Liver (tissue), 9 donors: ENCODE measurements around the gene GPR55. TPM values are rescaled to one million over a fixed set of nuclear protein-coding genes. Genes with fewer than 3 reads are reported as not detected.

Experiments used
- DNase-seq: peaks from one replicate; pipeline ENCODE4 v3.0.0-alpha.2; 2017; ENCODE audit warnings: low spot score
- H3K27ac ChIP-seq, 2 donors: one replicate each; pipeline ENCODE4 v1.7.0; 2013; ENCODE audit warnings: inconsistent platforms in 2 of 2, low read length in 2 of 2, control low read depth in 1 of 2, low read depth in 1 of 2, mild to moderate bottlenecking in 1 of 2
- H3K27me3 ChIP-seq, 4 donors: one replicate each; pipeline versions ENCODE4 v1.6.1 to v1.7.0; 2013; ENCODE audit warnings: low read length in 3 of 4, inconsistent platforms in 1 of 4, mild to moderate bottlenecking in 1 of 4, moderate library complexity in 1 of 4; ENCODE audit not compliant: control insufficient read depth in 4 of 4, insufficient read depth in 4 of 4
- H3K36me3 ChIP-seq, 4 donors: one replicate each; pipeline versions ENCODE4 v1.6.1 to v1.7.0; 2013; ENCODE audit warnings: low read length in 3 of 4, mild to moderate bottlenecking in 3 of 4, low read depth in 1 of 4, moderate library complexity in 1 of 4; ENCODE audit not compliant: control insufficient read depth in 4 of 4, insufficient read depth in 3 of 4
- H3K4me1 ChIP-seq, 4 donors: one replicate each; pipeline versions ENCODE4 v1.6.1 to v1.7.0; 2013; ENCODE audit warnings: low read length in 3 of 4, mild to moderate bottlenecking in 3 of 4, moderate library complexity in 1 of 4; ENCODE audit not compliant: control insufficient read depth in 4 of 4, insufficient read depth in 4 of 4
- H3K4me3 ChIP-seq, 3 donors: one replicate each; pipeline versions ENCODE4 v1.6.1 to v1.7.0; 2013; ENCODE audit warnings: low read length in 3 of 3, control low read depth in 1 of 3, low read depth in 1 of 3, mild to moderate bottlenecking in 1 of 3
- H3K9ac ChIP-seq, 2 donors: one replicate each; pipeline ENCODE4 v1.7.0; 2013; ENCODE audit warnings: low read length in 2 of 2, mild to moderate bottlenecking in 2 of 2, moderate library complexity in 2 of 2, control low read depth in 1 of 2, low read depth in 1 of 2
- H3K9me3 ChIP-seq, 4 donors: one replicate each; pipeline versions ENCODE4 v1.6.1 to v1.7.0; 2013; ENCODE audit warnings: low read length in 3 of 4; ENCODE audit not compliant: control insufficient read depth in 4 of 4
- EGR1 ChIP-seq, 2 donors: IDR thresholded peaks; 2 replicates each; pipeline ENCODE4 v1.6.1; 2016 to 2018; ENCODE audit warnings: antibody characterized with exemption in 2 of 2, low read depth in 2 of 2
- FOXA1 ChIP-seq: IDR thresholded peaks from 2 replicates; pipeline ENCODE4 v1.6.1; 2016; ENCODE audit warnings: antibody characterized with exemption
- FOXA2 ChIP-seq: IDR thresholded peaks from 2 replicates; pipeline ENCODE4 v1.6.1; 2016; ENCODE audit warnings: antibody characterized with exemption
- GABPA ChIP-seq, 2 donors: IDR thresholded peaks in 1 of 2; conservative IDR thresholded peaks in 1 of 2; 2 replicates each; pipeline ENCODE4 v1.6.1; 2016; ENCODE audit warnings: antibody characterized with exemption in 2 of 2, mild to moderate bottlenecking in 1 of 2, moderate library complexity in 1 of 2
- HNF4A ChIP-seq, 2 donors: conservative IDR thresholded peaks; 2 replicates each; pipeline ENCODE4 v1.6.1; 2016; ENCODE audit warnings: antibody characterized with exemption in 2 of 2, mild to moderate bottlenecking in 2 of 2
- HNF4G ChIP-seq: IDR thresholded peaks from 2 replicates; pipeline ENCODE4 v1.6.1; 2016; ENCODE audit warnings: antibody characterized with exemption
- JUND ChIP-seq, 2 donors: IDR thresholded peaks; 2 replicates each; pipeline ENCODE4 v1.6.1; 2016; ENCODE audit warnings: antibody characterized with exemption in 2 of 2
- NR2F2 ChIP-seq: IDR thresholded peaks from 2 replicates; pipeline ENCODE4 v1.6.1; 2016; ENCODE audit warnings: antibody characterized with exemption
- RAD21 ChIP-seq, 2 donors: IDR thresholded peaks; 2 replicates each; pipeline ENCODE4 v1.6.1; 2016; ENCODE audit warnings: antibody characterized with exemption in 2 of 2, mild to moderate bottlenecking in 2 of 2
- RXRA ChIP-seq, 2 donors: IDR thresholded peaks; 2 replicates each; pipeline ENCODE4 v1.6.1; 2017 to 2018; ENCODE audit warnings: antibody characterized with exemption in 2 of 2, mild to moderate bottlenecking in 1 of 2
- SP1 ChIP-seq: IDR thresholded peaks from 2 replicates; pipeline ENCODE4 v1.6.1; 2018; ENCODE audit warnings: antibody characterized with exemption, mild to moderate bottlenecking
- TAF1 ChIP-seq: conservative IDR thresholded peaks from 2 replicates; pipeline ENCODE4 v1.6.1; 2016; ENCODE audit warnings: antibody characterized with exemption, mild to moderate bottlenecking
- YY1 ChIP-seq: IDR thresholded peaks from 2 replicates; pipeline ENCODE4 v1.6.1; 2016; ENCODE audit warnings: antibody characterized with exemption, mild to moderate bottlenecking
- WGBS: extraction: QIAGEN DNeasy Blood & Tissue Kit; methylation state at CpG from one replicate; pipeline ENCODE4 v1.1.7; 2013; 5-methylcytosine and 5-hydroxymethylcytosine counted together
- polyA plus RNA-seq, 2 donors: library from polyadenylated mRNA; stranded (reverse) in 1 of 2; unstranded in 1 of 2; fragments of 200-250 nt in 1 of 2; fragments of >200 nt in 1 of 2; fragmentation: Nextera tagmentation in 1 of 2; extraction: Ambion mirVana in 1 of 2; gene quantifications; one replicate each; pipeline versions ENCODE4 v1.2.1 to v1.2.3, GENCODE V29; 2013 to 2015
- total RNA-seq, 2 donors: library from RNA; depleted of rRNA; stranded (reverse); fragments of >200 nt; gene quantifications; one replicate each; pipeline ENCODE4 v1.2.3, GENCODE V29; 2014
- TF ChIP-seq, protein P1 (sequence below): IDR thresholded peaks from 2 replicates; pipeline ENCODE4 v1.6.1; 2016; ENCODE audit warnings: antibody characterized with exemption, mild to moderate bottlenecking
- TF ChIP-seq, protein P2 (sequence below): IDR thresholded peaks from 2 replicates; pipeline ENCODE4 v1.6.1; 2016; ENCODE audit warnings: antibody characterized with exemption
- TF ChIP-seq, protein P3 (sequence below): IDR thresholded peaks from 2 replicates; pipeline ENCODE4 v1.6.1; 2016; ENCODE audit warnings: antibody characterized with exemption
- TF ChIP-seq, protein P4 (sequence below): fragments of 150-350 bp; IDR thresholded peaks from 2 replicates; pipeline ENCODE4 v1.5.1; 2017; ENCODE audit warnings: improper control_type of control experiment, low read depth, low read length; ENCODE audit not compliant: missing input control
- TF ChIP-seq, protein P5 (sequence below): IDR thresholded peaks from 2 replicates; pipeline ENCODE4 v1.6.1; 2016; ENCODE audit warnings: antibody characterized with exemption
- donor health status: healthy.
- donor health status: healthy.
- donor health status: healthy.
- donor health status: healthy.
- donor health status: healthy.

The GPR55 gene
- total and polyA plus RNA-seq, 4 donors: 0.05 to 0.17 (median 0.10) TPM; not detected in 1

DNA sequence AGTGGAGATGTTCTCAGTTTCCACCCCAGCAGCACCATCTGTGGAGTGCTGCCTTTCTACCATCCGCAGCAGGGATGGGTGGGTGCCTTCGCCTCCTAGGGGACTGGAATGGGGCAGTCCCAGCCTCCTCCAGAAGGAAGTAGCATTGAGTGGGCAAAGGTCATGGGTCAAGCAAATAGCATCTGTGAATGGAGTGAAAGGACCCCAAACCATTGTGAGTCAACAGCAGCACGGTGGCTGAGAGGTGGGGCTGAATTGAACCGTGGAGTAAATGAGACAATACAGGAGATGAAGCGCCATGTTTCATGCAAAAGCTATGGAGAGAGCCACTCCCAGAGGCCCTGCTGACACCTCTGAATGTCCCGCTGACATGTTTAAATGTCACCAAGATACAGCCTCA, 9.7 kb downstream of the GPR55 start:
- Histone ChIP-seq H3K9me3 (no peaks in the 10 kb centered on the region), H3K27me3 (no peaks in the 10 kb centered on the region), H3K4me3 (no peak overlapping the region), H3K9ac (no peak overlapping the region), H3K27ac (no peak overlapping the region), H3K36me3 (no peaks in the 10 kb centered on the region), H3K4me1 (no peaks in the 10 kb centered on the region)
- no peak for DNase-seq
- WGBS: 69% methylated on average over 6 of the region's 6 CpGs
- TF ChIP-seq NR2F2 (no peak), RAD21 (IDR thresholded peaks at IDR 0.05) (no peak), RXRA (IDR thresholded peaks at IDR 0.05) (no peak), JUND (IDR thresholded peaks at IDR 0.05) (no peak)
- TF ChIP-seq, protein P1, sequence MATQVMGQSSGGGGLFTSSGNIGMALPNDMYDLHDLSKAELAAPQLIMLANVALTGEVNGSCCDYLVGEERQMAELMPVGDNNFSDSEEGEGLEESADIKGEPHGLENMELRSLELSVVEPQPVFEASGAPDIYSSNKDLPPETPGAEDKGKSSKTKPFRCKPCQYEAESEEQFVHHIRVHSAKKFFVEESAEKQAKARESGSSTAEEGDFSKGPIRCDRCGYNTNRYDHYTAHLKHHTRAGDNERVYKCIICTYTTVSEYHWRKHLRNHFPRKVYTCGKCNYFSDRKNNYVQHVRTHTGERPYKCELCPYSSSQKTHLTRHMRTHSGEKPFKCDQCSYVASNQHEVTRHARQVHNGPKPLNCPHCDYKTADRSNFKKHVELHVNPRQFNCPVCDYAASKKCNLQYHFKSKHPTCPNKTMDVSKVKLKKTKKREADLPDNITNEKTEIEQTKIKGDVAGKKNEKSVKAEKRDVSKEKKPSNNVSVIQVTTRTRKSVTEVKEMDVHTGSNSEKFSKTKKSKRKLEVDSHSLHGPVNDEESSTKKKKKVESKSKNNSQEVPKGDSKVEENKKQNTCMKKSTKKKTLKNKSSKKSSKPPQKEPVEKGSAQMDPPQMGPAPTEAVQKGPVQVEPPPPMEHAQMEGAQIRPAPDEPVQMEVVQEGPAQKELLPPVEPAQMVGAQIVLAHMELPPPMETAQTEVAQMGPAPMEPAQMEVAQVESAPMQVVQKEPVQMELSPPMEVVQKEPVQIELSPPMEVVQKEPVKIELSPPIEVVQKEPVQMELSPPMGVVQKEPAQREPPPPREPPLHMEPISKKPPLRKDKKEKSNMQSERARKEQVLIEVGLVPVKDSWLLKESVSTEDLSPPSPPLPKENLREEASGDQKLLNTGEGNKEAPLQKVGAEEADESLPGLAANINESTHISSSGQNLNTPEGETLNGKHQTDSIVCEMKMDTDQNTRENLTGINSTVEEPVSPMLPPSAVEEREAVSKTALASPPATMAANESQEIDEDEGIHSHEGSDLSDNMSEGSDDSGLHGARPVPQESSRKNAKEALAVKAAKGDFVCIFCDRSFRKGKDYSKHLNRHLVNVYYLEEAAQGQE: no peak
- TF ChIP-seq, protein P2, sequence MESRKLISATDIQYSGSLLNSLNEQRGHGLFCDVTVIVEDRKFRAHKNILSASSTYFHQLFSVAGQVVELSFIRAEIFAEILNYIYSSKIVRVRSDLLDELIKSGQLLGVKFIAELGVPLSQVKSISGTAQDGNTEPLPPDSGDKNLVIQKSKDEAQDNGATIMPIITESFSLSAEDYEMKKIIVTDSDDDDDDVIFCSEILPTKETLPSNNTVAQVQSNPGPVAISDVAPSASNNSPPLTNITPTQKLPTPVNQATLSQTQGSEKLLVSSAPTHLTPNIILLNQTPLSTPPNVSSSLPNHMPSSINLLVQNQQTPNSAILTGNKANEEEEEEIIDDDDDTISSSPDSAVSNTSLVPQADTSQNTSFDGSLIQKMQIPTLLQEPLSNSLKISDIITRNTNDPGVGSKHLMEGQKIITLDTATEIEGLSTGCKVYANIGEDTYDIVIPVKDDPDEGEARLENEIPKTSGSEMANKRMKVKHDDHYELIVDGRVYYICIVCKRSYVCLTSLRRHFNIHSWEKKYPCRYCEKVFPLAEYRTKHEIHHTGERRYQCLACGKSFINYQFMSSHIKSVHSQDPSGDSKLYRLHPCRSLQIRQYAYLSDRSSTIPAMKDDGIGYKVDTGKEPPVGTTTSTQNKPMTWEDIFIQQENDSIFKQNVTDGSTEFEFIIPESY: no peak

DNA sequence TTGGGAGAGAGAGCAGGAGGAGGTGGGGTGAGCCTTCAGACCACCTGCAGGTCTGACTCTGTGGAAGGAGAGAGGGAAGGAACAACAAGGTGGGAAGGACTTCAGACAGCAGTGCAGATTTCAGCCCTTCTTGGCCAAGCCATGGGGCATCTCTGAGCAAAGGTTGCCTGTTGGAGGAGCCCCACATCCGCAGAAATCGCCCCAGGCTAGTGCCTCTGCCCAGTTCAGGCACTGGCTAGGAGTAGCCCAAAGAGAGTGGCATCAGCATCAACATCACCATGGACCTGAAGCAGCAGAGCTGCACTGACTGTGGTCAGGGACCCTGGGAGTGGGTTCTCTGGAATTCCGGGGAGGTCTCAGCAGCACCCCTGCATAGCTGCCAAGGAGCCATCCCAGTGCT, 10.2 kb downstream of the GPR55 start:
- no peaks in the 10 kb centered on the region for H3K36me3 ChIP-seq
- no peak overlapping the region for H3K9ac ChIP-seq
- H3K27ac ChIP-seq: no peak overlapping the region
- TF ChIP-seq, protein P3, sequence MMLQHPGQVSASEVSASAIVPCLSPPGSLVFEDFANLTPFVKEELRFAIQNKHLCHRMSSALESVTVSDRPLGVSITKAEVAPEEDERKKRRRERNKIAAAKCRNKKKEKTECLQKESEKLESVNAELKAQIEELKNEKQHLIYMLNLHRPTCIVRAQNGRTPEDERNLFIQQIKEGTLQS: no peak
- TF ChIP-seq TAF1 (no peak), GABPA (IDR thresholded peaks at IDR 0.05 in 1 of 2, conservative IDR thresholded peaks at IDR 0.05 in 1 of 2) (no peak), RXRA (IDR thresholded peaks at IDR 0.05) (no peak), YY1 (no peak), JUND (IDR thresholded peaks at IDR 0.05) (no peak), RAD21 (IDR thresholded peaks at IDR 0.05) (no peak), FOXA2 (no peak), HNF4A (conservative IDR thresholded peaks at IDR 0.05) (no peak), FOXA1 (no peak), SP1 (no peak), NR2F2 (no peak), EGR1 (IDR thresholded peaks at IDR 0.05; ENCODE audit: low read depth in 2 of 2) (no peak), HNF4G (no peak)
- TF ChIP-seq, protein P2: no peak
- TF ChIP-seq, protein P1: no peak
- TF ChIP-seq, protein P4, sequence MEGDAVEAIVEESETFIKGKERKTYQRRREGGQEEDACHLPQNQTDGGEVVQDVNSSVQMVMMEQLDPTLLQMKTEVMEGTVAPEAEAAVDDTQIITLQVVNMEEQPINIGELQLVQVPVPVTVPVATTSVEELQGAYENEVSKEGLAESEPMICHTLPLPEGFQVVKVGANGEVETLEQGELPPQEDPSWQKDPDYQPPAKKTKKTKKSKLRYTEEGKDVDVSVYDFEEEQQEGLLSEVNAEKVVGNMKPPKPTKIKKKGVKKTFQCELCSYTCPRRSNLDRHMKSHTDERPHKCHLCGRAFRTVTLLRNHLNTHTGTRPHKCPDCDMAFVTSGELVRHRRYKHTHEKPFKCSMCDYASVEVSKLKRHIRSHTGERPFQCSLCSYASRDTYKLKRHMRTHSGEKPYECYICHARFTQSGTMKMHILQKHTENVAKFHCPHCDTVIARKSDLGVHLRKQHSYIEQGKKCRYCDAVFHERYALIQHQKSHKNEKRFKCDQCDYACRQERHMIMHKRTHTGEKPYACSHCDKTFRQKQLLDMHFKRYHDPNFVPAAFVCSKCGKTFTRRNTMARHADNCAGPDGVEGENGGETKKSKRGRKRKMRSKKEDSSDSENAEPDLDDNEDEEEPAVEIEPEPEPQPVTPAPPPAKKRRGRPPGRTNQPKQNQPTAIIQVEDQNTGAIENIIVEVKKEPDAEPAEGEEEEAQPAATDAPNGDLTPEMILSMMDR: no peak
- TF ChIP-seq, protein P5, sequence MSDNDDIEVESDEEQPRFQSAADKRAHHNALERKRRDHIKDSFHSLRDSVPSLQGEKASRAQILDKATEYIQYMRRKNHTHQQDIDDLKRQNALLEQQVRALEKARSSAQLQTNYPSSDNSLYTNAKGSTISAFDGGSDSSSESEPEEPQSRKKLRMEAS: no peak
- H3K27me3 ChIP-seq: no peaks in the 10 kb centered on the region
- no peak overlapping the region for H3K4me3 ChIP-seq
- no peaks in the 10 kb centered on the region for H3K9me3 ChIP-seq
- WGBS: 77% methylated on average over 3 of the region's 3 CpGs
- no peak for DNase-seq
- H3K4me1 ChIP-seq: no peaks in the 10 kb centered on the region
